ENCODE results near the gene SERTAD1.
"Not testable (repeated sequence)": the region's sequence is repeated elsewhere in the genome, so short reads cannot be mapped to it uniquely, and the experiment has no call there.

SERTAD1 gene

GRCh38 chr19:40450664-40451063, 24.9 kb upstream of the SERTAD1 start:
- DNase-seq = no peak

GRCh38 chr19:40449506-40449905, 23.7 kb upstream of the SERTAD1 start:
- DNase-seq = no peak

GRCh38 chr19:40446263-40446784, 20.5 kb upstream of the SERTAD1 start:
- DNase-seq = no peak

GRCh38 chr19:40445780-40446262, 20.0 kb upstream of the SERTAD1 start:
- DNase-seq = no peak

- no peak for DNase-seq
Observed at GRCh38 chr19:40444825-40445312, 19.1 kb upstream of the SERTAD1 start.

- DNase-seq = peak; percentile 95
Observed at GRCh38 chr19:40444000-40444824, 18.4 kb upstream of the SERTAD1 start, which contains the start of gene SERTAD3. Gene SERTAD3 (minus strand): TSS chr19:40444335. CDS start chr19:40442080, 2,255 bp downstream.

- DNase-seq = peak; percentile 94
Observed at GRCh38 chr19:40443131-40443999, 17.6 kb upstream of the SERTAD1 start.

GRCh38 chr19:40442328-40443130, 16.7 kb upstream of the SERTAD1 start:
- DNase-seq = no peak

GRCh38 chr19:40441719-40442253, 16.0 kb upstream of the SERTAD1 start:
- DNase-seq = no peak

- no peak for DNase-seq
Observed at GRCh38 chr19:40438284-40438683, 12.5 kb upstream of the SERTAD1 start.

GRCh38 chr19:40433391-40434216, 7.8 kb upstream of the SERTAD1 start:
- DNase-seq = peak; percentile 43

GRCh38 chr19:40432760-40433159, 7.0 kb upstream of the SERTAD1 start:
- DNase-seq = not testable (repeated sequence)

- DNase-seq = no peak
Observed at GRCh38 chr19:40431698-40432097, 5.9 kb upstream of the SERTAD1 start.

- not testable (repeated sequence) for DNase-seq
Observed at GRCh38 chr19:40430242-40430641, 4.5 kb upstream of the SERTAD1 start.

- not testable (repeated sequence) for DNase-seq
Observed at GRCh38 chr19:40428197-40428596, 2.4 kb upstream of the SERTAD1 start.

GRCh38 chr19:40424637-40425449, 949 bp downstream of the SERTAD1 start:
- peak; percentile 11 for DNase-seq

- no peak for DNase-seq
Observed at GRCh38 chr19:40423938-40424337, 1.9 kb downstream of the SERTAD1 start.

- DNase-seq = no peak
Observed at GRCh38 chr19:40422748-40423566, 2.8 kb downstream of the SERTAD1 start.
